ENCODE data around the gene MYLK2. TPM values are rescaled to one million over a fixed set of nuclear protein-coding genes. Genes with fewer than 3 reads are reported as not detected.

Gene MYLK2
- total RNA-seq, 3 donors from 2014 or later (not counting 1 experiment from before 2014, with no cell fraction given), result 0.12 TPM; not detected in 2

DNA sequence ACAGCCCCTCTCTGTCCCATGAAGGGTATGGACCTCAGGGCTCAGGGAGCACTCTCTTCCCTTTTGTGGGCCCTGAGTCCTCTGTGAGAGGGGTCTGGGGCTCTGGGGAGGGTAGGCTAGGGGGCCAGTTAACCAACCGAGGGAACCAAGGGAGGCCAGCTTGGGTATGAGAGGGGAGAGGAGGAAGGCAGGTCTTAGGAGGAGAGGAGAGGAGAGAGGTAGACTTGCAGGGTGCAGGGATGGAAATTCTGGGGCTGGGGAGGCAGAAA lies 50.5 kb downstream of the MYLK2 start:
- Histone ChIP-seq H3K4me3 (ENCODE audit: low read length) (peak overlapping the region; percentile 23), H3K36me3 (ENCODE audit: control insufficient read depth, insufficient read depth, low read length) (no peaks in the 10 kb centered on the region), H3K27ac (ENCODE audit: low read length) (no peak overlapping the region), H3K27me3 (ENCODE audit: control insufficient read depth, insufficient read depth, low read length) (peaks cover 21% of the 10 kb centered on the region), H3K9me3 (ENCODE audit: control insufficient read depth, insufficient read depth, low read length) (no peaks in the 10 kb centered on the region), H3K4me1 (ENCODE audit: control insufficient read depth, insufficient read depth, low read length) (peaks cover 20% of the 10 kb centered on the region)
- Mint-ChIP-seq H3K9me3 (no peaks in the 10 kb centered on the region), H3K27me3 (ENCODE audit: low read depth in 2 of 2) (peaks cover 45 to 46% of the 10 kb centered on the region in 2 donors), H3K36me3 (no peaks in the 10 kb centered on the region), H3K4me3 (peak overlapping the region; percentile 85), H3K4me1 (peaks cover 13 to 18% of the 10 kb centered on the region in 2 donors), H3K27ac (peak overlapping the region in 1 of 2 donors; percentile 76)
- peak in 1 of 3 donors; percentile 31 for ATAC-seq
- TF ChIP-seq, protein P1, sequence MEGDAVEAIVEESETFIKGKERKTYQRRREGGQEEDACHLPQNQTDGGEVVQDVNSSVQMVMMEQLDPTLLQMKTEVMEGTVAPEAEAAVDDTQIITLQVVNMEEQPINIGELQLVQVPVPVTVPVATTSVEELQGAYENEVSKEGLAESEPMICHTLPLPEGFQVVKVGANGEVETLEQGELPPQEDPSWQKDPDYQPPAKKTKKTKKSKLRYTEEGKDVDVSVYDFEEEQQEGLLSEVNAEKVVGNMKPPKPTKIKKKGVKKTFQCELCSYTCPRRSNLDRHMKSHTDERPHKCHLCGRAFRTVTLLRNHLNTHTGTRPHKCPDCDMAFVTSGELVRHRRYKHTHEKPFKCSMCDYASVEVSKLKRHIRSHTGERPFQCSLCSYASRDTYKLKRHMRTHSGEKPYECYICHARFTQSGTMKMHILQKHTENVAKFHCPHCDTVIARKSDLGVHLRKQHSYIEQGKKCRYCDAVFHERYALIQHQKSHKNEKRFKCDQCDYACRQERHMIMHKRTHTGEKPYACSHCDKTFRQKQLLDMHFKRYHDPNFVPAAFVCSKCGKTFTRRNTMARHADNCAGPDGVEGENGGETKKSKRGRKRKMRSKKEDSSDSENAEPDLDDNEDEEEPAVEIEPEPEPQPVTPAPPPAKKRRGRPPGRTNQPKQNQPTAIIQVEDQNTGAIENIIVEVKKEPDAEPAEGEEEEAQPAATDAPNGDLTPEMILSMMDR (IDR thresholded peaks at IDR 0.05), result no peak
- 0% methylated on average over 1 of the region's 1 CpG for WGBS (ENCODE audit: insufficient coverage)
- no peak for DNase-seq
- intact Hi-C loops (cut with micrococcal nuclease), result no loop called here

DNA sequence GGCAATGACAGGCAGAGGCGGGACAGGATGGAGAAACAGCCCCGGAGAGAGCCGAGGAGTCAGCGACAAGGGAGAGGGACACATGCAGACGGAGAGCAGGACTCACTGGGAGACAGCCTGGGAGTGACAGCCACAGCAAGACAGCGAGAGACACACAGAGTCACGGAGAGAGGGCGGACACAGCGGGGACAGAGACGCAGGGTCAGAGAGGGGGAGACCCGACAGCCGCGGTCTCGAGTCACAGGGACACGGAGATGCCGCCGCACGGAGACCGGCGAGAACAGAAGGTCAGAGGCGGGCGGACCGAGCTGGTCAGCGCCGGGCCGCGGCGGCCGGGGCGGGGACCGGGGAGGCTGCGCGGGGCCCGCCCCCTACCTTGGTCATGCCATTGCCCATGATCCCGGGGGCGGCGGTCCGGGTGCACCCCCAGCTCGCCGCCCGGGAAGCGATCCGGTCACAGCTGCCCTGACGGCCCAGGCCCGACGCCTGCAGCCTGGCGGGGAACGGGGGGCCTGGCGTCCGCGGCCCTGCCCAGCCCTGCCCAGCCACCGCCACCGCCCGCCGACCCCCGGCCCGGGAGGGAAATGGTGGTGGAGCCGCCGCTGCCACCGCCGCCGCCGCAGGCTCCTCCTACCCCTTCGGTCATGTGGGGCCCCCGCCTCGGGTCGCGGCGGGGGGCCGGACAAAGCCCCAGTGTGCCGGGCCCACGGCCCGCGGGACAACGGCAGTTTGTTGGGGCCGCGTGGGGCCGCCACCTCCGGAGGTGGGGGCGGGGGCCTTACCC lies 51.0 kb downstream of the MYLK2 start, which contains the start of the genes DUSP15 and TTLL9:
DUSP15 (minus strand) TSS at position 586 of the 784 bp plus-strand sequence; CDS start at position 396, 190 bp downstream.
TTLL9 (plus strand) TSS at position 693 of the 784 bp plus-strand sequence. CDS start 493 bp downstream, outside the sequence.
- H3K27me3 Mint-ChIP-seq (ENCODE audit: low read depth in 2 of 2), result peaks cover 45 to 50% of the 10 kb centered on the region in 2 donors
- peak within 1 kb of the TSS in 1 of 2 donors; percentile 76 for H3K27ac Mint-ChIP-seq
- peak in 1 of 2 donors; percentile 33 for DNase-seq

DNA sequence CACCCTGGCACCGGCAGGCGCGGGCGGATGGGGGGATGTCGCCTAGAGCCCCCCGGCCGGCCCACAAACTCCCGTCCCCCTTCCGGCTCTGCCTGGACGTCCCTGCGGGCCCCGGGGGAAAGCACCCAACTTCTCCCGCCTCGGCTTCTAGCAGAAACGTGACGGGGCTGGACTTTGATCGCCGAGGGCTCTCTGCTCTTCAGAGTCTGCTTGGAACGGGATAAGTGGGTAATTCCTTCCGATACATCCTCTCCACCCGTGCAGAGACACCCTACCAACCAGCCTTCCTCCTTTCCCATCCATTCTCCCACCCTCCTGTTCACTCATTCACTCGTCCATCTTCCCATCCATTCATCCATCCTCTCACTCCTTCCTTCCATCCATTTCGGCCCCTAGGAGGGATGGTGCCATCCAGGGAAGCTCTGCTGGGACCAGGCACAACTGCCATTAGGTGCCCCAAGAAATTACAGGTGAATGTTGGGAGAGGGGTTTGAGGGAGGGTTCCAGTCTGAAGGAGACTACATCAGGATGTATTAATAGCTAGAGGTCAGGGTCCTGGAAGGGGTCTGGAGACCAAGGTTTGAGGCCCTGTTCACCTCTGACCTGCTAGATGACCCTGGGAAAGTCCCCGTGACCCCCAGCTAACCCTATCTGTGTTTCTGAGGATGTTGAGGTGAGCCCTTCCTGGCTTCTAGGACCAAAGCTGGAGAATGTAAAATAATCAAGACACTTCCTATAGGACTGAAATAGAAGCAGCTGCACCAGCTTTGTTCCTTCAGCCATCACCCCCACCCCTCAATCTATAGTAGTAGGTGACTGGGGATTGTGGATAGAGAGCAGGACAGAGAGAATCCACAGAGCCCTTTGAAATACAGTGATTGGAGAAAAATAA lies 51.8 kb downstream of the MYLK2 start:
- intact Hi-C loops (cut with micrococcal nuclease), result no loop called here

More for the DNA sequence above, 51.0 kb downstream of the MYLK2 start, which contains the start of the genes DUSP15 and TTLL9:
- ATAC-seq, result peak; percentile 30 to 66 (median 63)
- TF ChIP-seq, protein P1 (IDR thresholded peaks at IDR 0.05), result no peak
- peaks cover 20% of the 10 kb centered on the region for H3K4me1 ChIP-seq (ENCODE audit: control insufficient read depth, insufficient read depth, low read length)
- peak within 1 kb of the TSS; percentile 85 for H3K4me3 Mint-ChIP-seq
- no peaks in the 10 kb centered on the region for H3K9me3 Mint-ChIP-seq
- intact Hi-C loops (cut with micrococcal nuclease), result no loop called here
- WGBS (ENCODE audit: insufficient coverage), result under 1% methylated on average over 80 of the region's 80 CpGs
- no peak within 1 kb of the TSS for H3K27ac ChIP-seq (ENCODE audit: low read length)
- peak within 1 kb of the TSS; percentile 23 for H3K4me3 ChIP-seq (ENCODE audit: low read length)
- no peaks in the 10 kb centered on the region for H3K36me3 Mint-ChIP-seq
- no peaks in the 10 kb centered on the region for H3K36me3 ChIP-seq (ENCODE audit: control insufficient read depth, insufficient read depth, low read length)
- H3K4me1 Mint-ChIP-seq, result peaks cover 13 to 18% of the 10 kb centered on the region in 2 donors
- H3K27me3 ChIP-seq (ENCODE audit: control insufficient read depth, insufficient read depth, low read length), result peaks cover 21% of the 10 kb centered on the region
- no peaks in the 10 kb centered on the region for H3K9me3 ChIP-seq (ENCODE audit: control insufficient read depth, insufficient read depth, low read length)

More for the DNA sequence above, 51.8 kb downstream of the MYLK2 start:
- Mint-ChIP-seq H3K4me3 (peak overlapping the region; percentile 81), H3K9me3 (no peaks in the 10 kb centered on the region), H3K36me3 (no peaks in the 10 kb centered on the region), H3K27me3 (ENCODE audit: low read depth in 2 of 2) (peaks cover 45 to 52% of the 10 kb centered on the region in 2 donors), H3K4me1 (peaks cover 13 to 18% of the 10 kb centered on the region in 2 donors), H3K27ac (peak overlapping the region in 1 of 2 donors; percentile 67)
- no peak for DNase-seq
- Histone ChIP-seq H3K27ac (ENCODE audit: low read length) (no peak overlapping the region), H3K4me1 (ENCODE audit: control insufficient read depth, insufficient read depth, low read length) (peaks cover 20% of the 10 kb centered on the region), H3K9me3 (ENCODE audit: control insufficient read depth, insufficient read depth, low read length) (no peaks in the 10 kb centered on the region), H3K27me3 (ENCODE audit: control insufficient read depth, insufficient read depth, low read length) (peaks cover 21% of the 10 kb centered on the region), H3K36me3 (ENCODE audit: control insufficient read depth, insufficient read depth, low read length) (no peaks in the 10 kb centered on the region), H3K4me3 (ENCODE audit: low read length) (no peak overlapping the region)
- ATAC-seq, result peak in 1 of 3 donors; percentile 24
- TF ChIP-seq, protein P1 (IDR thresholded peaks at IDR 0.05), result no peak
- 11% methylated on average over 24 of the region's 24 CpGs for WGBS (ENCODE audit: insufficient coverage)

Measured in natural killer cell (primary cell).